Inflammatory macrophage treated with lipopolysaccharide for 4 hours (primary cell): ENCODE data around the gene RBM27.
A peak's percentile ranks its signal among the peaks of the same experiment; 100 is the strongest.
"Not testable (repeated sequence)": the region's sequence is repeated elsewhere in the genome, so short reads cannot be mapped to it uniquely, and the experiment has no call there.

Experiments used
- DNase-seq: peaks from one replicate; pipeline ENCODE4 v3.0.0-alpha.2; 2020

The RBM27 gene

GRCh38 chr5:146203011-146203871 is at the start of gene RBM27:
TSS of gene RBM27 (plus strand) at chr5:146203605. CDS start at chr5:146203766, 161 bp downstream.
- DNase-seq, result peak; percentile 98

GRCh38 chr5:146158255-146158654 is 45.1 kb upstream of the RBM27 start:
- DNase-seq, result no peak

GRCh38 chr5:146164382-146164781 is 39.0 kb upstream of the RBM27 start:
- no peak for DNase-seq

GRCh38 chr5:146165460-146165859 is 37.9 kb upstream of the RBM27 start:
- no peak for DNase-seq

- DNase-seq, result no peak
These were observed 37.5 kb upstream of the RBM27 start for GRCh38 chr5:146165903-146166302.

- DNase-seq, result no peak
These were observed 34.3 kb upstream of the RBM27 start for GRCh38 chr5:146169076-146169475.

GRCh38 chr5:146173049-146173448 is 30.4 kb upstream of the RBM27 start:
- DNase-seq, result not testable (repeated sequence)

GRCh38 chr5:146173597-146173996 is 29.8 kb upstream of the RBM27 start:
- no peak for DNase-seq

GRCh38 chr5:146176805-146177204 is 26.6 kb upstream of the RBM27 start:
- DNase-seq, result no peak

- DNase-seq, result peak; percentile 33
These were observed 23.7 kb upstream of the RBM27 start for GRCh38 chr5:146179696-146180095.

- not testable (repeated sequence) for DNase-seq
These were observed 20.0 kb upstream of the RBM27 start for GRCh38 chr5:146183403-146183802.

GRCh38 chr5:146185161-146185560 is 18.2 kb upstream of the RBM27 start:
- DNase-seq, result no peak

GRCh38 chr5:146188358-146188757 is 15.0 kb upstream of the RBM27 start:
- no peak for DNase-seq

- no peak for DNase-seq
These were observed 10.8 kb upstream of the RBM27 start for GRCh38 chr5:146192571-146193043.

GRCh38 chr5:146193285-146193684 is 10.1 kb upstream of the RBM27 start:
- DNase-seq, result no peak

GRCh38 chr5:146194997-146195396 is 8.4 kb upstream of the RBM27 start:
- not testable (repeated sequence) for DNase-seq

GRCh38 chr5:146196459-146197048 is 6.9 kb upstream of the RBM27 start:
- DNase-seq, result no peak

GRCh38 chr5:146199176-146199815 is 4.1 kb upstream of the RBM27 start:
- no peak for DNase-seq

- not testable (repeated sequence) for DNase-seq
These were observed 1.6 kb upstream of the RBM27 start for GRCh38 chr5:146201795-146202194.

- DNase-seq, result no peak
These were observed 427 bp downstream of the RBM27 start for GRCh38 chr5:146203872-146204192.

- DNase-seq, result no peak
These were observed 2.2 kb downstream of the RBM27 start for GRCh38 chr5:146205499-146206202.

GRCh38 chr5:146206257-146206656 is 2.9 kb downstream of the RBM27 start:
- no peak for DNase-seq

- no peak for DNase-seq
These were observed 5.6 kb downstream of the RBM27 start for GRCh38 chr5:146208916-146209522.
